ENCODE data around the gene PIP4K2A. TPM values are rescaled to one million over a fixed set of nuclear protein-coding genes. Genes with fewer than 3 reads are reported as not detected.

Gene PIP4K2A
- total RNA-seq, 1 donor from 2014 or later, result 17.9 TPM

- no peak for TF ChIP-seq CTCF (IDR thresholded peaks at IDR 0.05; ENCODE audit: insufficient read depth, low read length, severe bottlenecking)
- no peaks in the 10 kb centered on the region for H3K36me3 ChIP-seq (ENCODE audit: control insufficient read depth, insufficient read depth, low read length)
- no peak for FAIRE-seq
- no peaks in the 10 kb centered on the region for H3K27me3 ChIP-seq (ENCODE audit: control insufficient read depth, insufficient read depth, low read length)
- DNase-seq (ENCODE audit: low read depth), result no peak
- H3K4me3 ChIP-seq (ENCODE audit: low read depth, low read length), result no peak overlapping the region
Observed at GRCh38 chr10:22649390-22649841, 65.0 kb downstream of the PIP4K2A start.

GRCh38 chr10:22648547-22648961 is 65.8 kb downstream of the PIP4K2A start:
- FAIRE-seq (no peak), DNase-seq (ENCODE audit: low read depth) (no peak)
- Histone ChIP-seq H3K27me3 (ENCODE audit: control insufficient read depth, insufficient read depth, low read length) (no peaks in the 10 kb centered on the region), H3K4me3 (ENCODE audit: low read depth, low read length) (no peak overlapping the region), H3K36me3 (ENCODE audit: control insufficient read depth, insufficient read depth, low read length) (no peaks in the 10 kb centered on the region)
- no peak for TF ChIP-seq CTCF (IDR thresholded peaks at IDR 0.05; ENCODE audit: insufficient read depth, low read length, severe bottlenecking)

- no peak for TF ChIP-seq CTCF (IDR thresholded peaks at IDR 0.05; ENCODE audit: insufficient read depth, low read length, severe bottlenecking)
- no peak for FAIRE-seq
- Histone ChIP-seq H3K36me3 (ENCODE audit: control insufficient read depth, insufficient read depth, low read length) (no peaks in the 10 kb centered on the region), H3K27me3 (ENCODE audit: control insufficient read depth, insufficient read depth, low read length) (no peaks in the 10 kb centered on the region), H3K4me3 (ENCODE audit: low read depth, low read length) (no peak overlapping the region)
- no peak for DNase-seq (ENCODE audit: low read depth)
Observed at GRCh38 chr10:22647244-22647643, 67.1 kb downstream of the PIP4K2A start.

- Histone ChIP-seq H3K36me3 (ENCODE audit: control insufficient read depth, insufficient read depth, low read length) (no peaks in the 10 kb centered on the region), H3K4me3 (ENCODE audit: low read depth, low read length) (no peak overlapping the region), H3K27me3 (ENCODE audit: control insufficient read depth, insufficient read depth, low read length) (no peaks in the 10 kb centered on the region)
- FAIRE-seq (no peak), DNase-seq (ENCODE audit: low read depth) (no peak)
- no peak for TF ChIP-seq CTCF (IDR thresholded peaks at IDR 0.05; ENCODE audit: insufficient read depth, low read length, severe bottlenecking)
Observed at GRCh38 chr10:22646388-22646853, 68.0 kb downstream of the PIP4K2A start.

- Histone ChIP-seq H3K27me3 (ENCODE audit: control insufficient read depth, insufficient read depth, low read length) (no peaks in the 10 kb centered on the region), H3K36me3 (ENCODE audit: control insufficient read depth, insufficient read depth, low read length) (no peaks in the 10 kb centered on the region), H3K4me3 (ENCODE audit: low read depth, low read length) (no peak overlapping the region)
- DNase-seq (ENCODE audit: low read depth) (no peak), FAIRE-seq (no peak)
- TF ChIP-seq CTCF (IDR thresholded peaks at IDR 0.05; ENCODE audit: insufficient read depth, low read length, severe bottlenecking), result no peak
Observed at GRCh38 chr10:22644222-22644621, 70.2 kb downstream of the PIP4K2A start.

- FAIRE-seq (no peak), DNase-seq (ENCODE audit: low read depth) (no peak)
- Histone ChIP-seq H3K36me3 (ENCODE audit: control insufficient read depth, insufficient read depth, low read length) (no peaks in the 10 kb centered on the region), H3K4me3 (ENCODE audit: low read depth, low read length) (no peak overlapping the region), H3K27me3 (ENCODE audit: control insufficient read depth, insufficient read depth, low read length) (no peaks in the 10 kb centered on the region)
- TF ChIP-seq CTCF (IDR thresholded peaks at IDR 0.05; ENCODE audit: insufficient read depth, low read length, severe bottlenecking), result no peak
Observed at GRCh38 chr10:22643775-22644174, 70.6 kb downstream of the PIP4K2A start.

All from bronchial epithelial cell (primary cell).